GM19240 (cell line): ENCODE data around the gene PIP5K1B.

Source experiments
- DNase-seq: peaks from one replicate; pipeline ENCODE4 v3.0.0; 2011; ENCODE audit warnings: low spot score; ENCODE audit not compliant: insufficient read length

Gene PIP5K1B

DNA sequence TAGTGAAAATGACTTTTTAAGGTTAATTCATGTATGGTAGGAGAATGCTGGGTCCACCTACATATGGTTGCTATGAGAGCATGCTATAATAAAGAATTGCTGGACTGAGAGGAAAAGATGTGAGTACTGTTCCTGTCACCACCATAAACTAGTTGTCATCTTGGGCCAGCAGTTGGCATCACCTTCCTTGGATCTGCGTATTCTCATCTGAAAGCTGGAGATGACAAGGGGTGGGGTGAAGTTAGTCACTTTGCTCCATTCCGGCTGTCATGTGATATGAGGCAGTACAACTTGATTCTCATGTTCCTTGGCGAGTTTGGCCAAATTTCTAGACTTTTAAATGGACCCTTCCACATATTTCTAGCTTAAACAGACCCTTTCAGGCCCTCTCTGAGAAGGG, 33.3 kb downstream of the PIP5K1B start:
- DNase-seq = no peak

DNA sequence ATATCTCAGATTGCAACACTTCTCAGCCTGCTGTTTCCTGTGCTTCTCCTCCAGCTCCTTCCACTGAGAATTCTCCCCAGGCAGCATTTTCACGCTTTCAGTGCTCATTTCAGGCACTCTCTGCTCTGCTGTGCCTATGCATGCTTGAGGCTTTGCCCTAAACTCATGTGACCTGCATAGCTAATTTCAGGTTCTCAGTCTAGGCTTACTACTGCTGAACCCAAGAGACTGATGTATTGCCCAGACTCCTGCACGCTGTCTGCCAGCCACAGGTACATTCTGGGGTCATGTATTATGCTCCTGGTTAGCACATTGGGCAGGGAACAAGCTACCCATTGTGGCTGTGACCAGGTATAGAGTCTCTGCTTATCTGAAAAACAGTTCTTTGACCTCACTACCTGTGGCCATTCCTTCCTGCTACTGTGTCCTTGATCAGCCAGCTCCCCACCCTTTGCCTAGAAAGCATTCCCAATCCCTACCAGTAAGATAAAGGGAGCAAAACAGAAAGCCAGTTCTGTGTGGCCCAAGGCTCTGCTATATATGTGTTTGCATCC, 34.7 kb downstream of the PIP5K1B start:
- DNase-seq = no peak

DNA sequence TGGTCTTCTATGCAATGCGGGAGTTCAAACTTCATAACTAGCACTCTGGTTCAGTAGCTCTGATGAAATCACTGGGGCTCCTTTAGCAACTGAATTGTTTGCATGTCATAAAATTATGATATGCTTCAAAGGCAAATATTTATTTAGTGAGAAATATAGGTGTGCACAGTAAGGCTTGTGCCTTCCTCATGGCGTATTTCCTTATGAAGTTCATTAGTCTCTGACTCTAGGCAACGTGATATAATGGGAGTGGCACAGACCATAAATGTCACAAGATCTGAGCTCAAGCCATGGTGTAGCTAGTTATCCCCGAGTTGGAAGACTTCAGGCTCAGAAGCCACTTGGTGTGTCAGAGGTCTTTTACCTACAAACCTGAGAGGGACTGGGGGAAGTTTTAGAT, 35.5 kb downstream of the PIP5K1B start:
- no peak for DNase-seq

DNA sequence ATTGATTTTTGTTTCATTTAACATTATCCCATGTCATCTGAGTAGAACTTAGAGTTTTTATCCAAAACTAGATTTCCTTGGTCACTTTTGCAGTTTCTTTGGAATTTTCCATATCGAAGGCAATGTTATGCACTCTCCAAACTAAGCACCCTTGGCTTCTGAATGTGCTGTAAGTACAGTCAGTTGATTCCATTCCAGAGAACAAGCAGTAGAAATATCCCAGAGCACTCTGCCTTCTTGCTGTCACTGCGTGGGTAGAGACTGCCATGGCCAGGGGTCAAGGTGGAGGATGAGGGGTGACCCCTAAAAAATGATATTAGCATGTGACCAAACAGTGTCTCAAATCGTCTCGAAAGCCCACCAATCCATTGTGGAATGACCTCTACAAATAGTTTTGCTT, 36.2 kb downstream of the PIP5K1B start:
- no peak for DNase-seq

DNA sequence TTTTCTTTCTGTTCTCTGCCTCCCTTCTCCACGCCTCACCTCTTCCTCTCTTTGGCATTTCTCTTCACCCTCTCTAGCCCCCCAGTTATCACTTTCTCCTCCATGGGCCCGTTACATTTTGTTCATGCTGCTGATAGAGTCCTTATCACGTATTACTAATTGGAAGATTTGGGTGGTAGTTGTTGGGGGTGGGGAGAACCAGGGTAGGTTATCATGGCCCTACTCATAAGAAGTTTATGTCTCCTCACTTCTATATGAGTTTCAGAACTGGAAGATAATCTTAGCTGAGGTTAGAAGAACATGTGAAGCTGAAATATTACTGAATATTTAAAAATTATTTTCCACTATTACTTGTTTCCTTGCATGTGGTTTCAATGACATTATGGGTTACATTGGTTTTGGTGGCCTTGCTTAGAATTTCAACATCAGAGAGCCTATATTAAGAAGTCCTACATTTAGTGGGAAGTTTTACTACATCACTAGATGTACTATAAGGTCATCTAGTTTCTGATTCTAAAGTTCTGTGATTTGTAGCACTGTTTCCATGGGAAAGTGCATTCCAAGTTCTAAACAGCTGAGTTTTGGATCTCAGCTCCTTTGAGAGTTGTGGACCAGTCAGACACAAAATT, 36.8 kb downstream of the PIP5K1B start:
- DNase-seq = no peak

DNA sequence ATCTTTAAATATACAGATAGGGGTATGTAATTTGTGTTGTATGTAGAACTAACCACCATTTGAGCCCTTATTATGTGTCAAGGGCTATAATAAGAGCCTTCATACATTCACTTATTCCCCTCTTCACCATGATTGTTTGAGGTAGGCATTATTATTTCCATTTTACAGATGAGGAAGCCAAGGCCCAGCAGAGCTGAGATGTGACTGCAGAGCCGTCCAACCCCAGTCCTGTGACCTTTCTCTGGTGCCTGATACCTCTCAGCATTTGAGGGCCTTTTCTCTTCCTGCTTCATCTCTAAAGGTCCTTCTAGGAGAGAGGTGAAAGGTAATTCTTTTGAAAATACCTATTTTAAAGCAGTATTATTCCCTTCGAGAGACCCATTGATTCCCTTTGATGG, 37.3 kb downstream of the PIP5K1B start:
- no peak for DNase-seq

DNA sequence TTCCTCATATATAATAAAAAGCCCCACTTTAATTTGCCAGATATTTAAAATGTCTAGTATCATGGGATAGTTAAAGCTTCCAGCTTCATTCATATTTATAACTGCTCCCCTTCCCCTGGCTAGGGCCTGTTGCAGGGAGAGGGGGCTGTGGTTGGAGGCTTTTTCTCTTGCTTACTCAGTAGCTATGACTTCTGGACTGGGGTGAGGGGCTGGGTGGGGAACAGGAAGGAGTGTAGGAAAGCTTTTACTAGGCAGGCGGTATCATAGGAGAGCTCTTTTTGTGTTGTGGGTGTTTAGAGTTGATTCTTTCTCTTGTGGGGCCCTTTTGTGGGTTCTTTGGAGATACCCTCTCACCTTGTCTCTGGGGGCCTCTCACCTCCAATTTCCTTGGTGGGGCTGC, 39.4 kb downstream of the PIP5K1B start:
- no peak for DNase-seq

DNA sequence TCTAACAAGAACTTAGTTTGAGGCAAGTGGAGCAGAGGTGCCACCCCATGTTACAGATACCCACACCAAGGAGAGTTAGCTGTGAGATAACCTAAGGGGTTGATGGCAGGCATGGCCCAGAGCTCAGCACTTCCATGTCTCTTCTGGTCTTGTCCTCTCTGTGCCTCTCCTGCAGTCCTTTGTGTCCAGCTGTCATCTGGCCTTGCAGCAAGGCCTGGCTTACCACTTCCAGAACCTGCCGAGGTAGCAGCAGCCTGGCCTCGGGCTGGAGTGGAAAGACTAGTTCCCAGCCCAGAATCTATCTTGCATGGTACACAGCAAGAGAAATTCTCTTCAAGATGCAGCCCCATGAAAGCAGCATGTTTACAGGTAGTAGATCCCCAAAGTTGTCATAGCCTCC, 41.5 kb downstream of the PIP5K1B start:
- no peak for DNase-seq

DNA sequence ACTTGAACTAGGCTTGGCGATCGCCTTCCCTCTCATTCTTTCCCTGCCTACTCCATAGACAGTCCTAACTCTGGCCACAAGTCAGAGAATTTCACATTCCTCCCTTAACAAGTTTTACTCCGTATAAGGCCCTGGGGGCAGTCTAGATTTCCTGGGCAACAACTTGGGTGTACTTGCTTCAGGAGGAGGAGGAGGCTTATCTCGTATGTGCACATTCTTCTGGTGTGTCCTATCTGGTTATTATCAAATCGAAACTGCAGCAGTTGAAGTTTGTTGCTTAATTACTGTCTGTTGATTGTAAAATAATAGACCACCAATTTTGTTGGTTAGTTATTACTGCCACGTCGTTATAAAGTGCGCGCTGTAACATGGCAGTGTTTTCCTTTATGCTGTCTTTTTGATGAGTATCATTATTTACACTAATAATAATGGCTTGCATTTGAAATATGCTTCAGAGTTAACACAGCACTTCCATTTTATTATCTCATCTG, 42.0 kb downstream of the PIP5K1B start:
- no peak for DNase-seq

DNA sequence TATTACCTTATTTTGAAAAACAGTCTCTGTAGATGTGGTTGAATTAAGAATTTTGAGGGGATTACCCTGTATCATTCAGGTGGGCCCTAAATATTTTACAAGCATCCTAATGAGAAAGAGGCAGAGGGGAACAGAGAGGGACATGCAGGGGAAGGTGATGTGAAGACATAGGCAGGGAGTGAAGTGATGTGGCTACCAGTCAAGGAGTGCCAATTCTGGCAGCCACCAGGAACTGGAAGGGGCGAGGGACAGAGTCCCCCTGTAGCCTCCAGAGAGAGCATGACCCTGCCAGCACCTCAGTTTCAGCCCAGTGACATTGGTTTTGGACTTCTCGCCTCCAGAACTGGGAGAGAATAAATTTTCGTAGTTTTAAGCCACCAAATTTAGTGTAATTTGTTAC, 44.1 kb downstream of the PIP5K1B start:
- no peak for DNase-seq

DNA sequence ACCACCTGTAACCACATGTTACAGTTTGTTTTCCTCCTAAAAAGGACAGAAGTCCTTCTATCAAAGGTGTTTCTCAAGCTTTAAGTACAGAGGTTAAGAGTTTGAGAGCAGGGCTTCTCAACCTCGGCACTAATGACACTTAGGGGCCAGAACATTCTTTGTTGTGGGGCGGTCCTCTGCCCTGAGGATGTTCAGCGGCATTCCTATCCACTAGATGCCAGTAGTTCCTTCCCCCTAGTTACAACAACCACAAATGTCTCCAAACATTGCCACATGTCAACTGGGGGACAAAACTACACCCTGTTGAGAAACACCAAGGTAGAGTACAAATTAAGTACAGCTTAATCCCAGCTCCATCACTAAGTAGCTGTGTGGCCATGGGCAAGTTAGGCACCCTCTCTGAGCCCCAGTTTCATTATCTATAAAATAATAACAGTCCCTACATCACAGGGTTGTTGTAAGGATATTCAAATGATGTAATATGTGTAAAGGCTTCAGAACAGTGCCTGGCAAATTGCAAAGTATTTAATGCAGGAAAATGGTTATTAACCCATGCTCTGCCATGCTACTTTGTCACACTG, 44.6 kb downstream of the PIP5K1B start:
- DNase-seq = no peak

DNA sequence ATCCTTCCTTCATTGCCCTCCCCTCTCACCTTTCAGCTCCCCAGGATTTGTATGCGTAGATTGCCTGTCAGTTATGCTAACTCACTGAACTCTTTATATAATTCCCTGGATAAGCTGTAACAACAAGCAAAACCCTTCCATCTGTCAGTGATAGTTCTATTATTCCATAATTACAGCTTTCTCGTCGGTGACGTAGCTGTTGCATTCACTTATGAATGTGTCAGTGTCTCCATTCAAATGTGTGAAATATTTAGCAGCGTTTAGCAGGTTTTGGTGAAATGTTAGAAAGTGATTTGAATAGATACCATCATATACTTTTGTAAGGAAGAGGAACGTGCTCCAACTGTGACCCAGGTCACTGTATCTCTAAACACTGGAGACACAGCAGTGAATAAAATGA, 45.2 kb downstream of the PIP5K1B start:
- DNase-seq = no peak

DNA sequence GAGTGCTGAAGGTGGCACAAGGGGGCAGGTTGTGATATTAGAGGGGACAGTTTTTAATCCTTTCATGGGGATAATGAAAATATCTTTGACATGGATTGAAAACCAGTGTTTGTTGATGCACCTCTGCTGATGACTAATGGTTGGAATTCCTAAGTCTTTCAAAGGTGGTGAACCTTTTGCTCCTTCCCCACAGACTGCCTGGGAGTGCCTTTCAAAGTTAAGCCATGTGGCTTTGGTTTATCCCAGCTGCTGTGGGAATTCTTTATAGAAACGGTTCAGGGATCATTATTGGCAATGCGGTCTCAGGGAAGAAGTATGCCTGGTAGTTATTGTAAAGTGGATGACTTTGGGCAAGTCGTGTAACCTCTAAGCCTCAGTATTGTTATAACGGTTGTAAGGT, 45.7 kb downstream of the PIP5K1B start:
- no peak for DNase-seq

DNA sequence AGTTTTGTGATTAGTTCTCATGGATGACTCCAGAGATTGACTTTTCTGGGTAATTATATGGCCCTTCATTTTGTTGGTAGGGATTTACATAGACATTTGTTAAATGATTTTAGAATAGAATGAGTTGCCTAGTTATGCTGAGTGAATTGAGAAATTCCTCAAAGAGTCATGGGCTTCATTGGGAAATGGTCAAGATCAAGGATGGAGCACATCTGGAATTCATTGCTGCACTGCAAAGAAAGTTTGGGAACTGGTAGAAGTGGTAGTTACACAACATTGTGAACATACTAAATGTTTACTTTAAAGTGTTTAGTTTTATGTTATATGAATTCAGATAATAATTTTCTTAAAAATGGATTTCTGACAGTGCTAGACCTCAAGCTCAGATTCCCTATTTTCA, 46.5 kb downstream of the PIP5K1B start:
- no peak for DNase-seq

DNA sequence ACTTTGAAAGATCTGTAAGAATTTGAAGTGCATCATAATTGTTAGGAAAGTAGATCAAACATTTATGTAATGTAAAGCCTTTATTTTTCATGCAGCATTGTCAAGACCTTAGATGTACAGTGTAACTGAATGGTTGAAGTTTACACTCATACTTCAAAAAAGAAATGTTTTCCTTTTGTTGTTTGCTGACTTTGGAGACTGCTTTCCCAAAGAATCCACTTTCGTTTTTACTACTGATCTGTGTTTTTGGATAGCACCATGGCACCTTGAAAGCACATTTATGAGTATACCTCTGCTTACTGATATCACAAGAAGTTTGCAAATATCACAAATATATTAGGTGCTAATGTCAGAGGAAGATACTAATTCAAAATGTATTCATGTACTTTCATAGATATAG, 50.0 kb downstream of the PIP5K1B start:
- no peak for DNase-seq

DNA sequence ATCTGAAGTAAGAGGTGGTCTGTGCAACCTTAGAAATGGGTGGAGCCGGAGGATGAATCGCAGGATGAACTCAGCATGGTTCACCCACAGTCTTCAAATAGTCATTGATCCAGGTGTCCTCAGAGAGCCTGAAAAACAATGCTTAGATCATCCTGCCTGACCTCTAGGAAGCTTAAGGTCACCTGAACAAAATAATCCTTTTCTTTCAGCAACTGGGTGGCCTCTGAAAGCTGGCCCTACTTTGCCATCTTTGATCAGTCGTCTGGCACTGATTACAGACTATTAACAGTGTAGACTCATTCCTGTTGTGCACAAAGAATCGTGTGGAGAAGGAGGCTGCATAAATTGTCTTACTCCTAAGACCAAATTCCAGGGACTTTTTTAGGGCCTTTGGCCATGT, 50.7 kb downstream of the PIP5K1B start:
- DNase-seq = no peak

DNA sequence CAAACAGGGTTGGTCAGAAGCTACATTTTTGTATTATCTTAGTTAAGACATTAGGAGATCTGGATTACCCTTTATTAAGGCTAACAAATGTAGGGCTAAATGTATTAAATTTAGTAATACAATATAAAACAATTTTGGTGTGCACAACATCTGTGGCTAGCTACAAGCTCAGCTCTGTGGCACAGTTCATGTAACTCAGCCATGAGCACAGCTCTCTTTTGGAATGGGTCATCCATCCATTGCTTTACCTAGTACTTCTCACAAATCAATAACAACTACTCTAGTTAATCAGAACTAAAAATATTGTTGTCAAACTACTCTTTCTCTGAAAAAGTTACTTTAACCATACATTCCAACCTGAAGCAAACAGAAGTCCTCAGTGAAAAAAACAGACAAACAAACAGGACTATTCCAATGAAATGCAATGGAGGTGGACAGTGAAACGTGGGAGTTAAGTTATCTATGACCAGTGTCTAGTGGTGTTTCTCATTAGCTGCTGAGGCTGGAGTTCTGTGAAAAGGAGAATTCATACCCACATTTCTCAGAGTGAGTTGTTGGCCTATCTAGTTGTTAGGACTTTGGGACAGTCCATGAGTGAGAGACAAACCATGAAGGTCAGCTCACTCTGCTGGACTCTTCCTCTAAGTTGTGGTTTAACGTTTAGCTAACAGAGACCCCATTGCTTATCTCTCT, 55.1 kb downstream of the PIP5K1B start:
- DNase-seq = no peak

DNA sequence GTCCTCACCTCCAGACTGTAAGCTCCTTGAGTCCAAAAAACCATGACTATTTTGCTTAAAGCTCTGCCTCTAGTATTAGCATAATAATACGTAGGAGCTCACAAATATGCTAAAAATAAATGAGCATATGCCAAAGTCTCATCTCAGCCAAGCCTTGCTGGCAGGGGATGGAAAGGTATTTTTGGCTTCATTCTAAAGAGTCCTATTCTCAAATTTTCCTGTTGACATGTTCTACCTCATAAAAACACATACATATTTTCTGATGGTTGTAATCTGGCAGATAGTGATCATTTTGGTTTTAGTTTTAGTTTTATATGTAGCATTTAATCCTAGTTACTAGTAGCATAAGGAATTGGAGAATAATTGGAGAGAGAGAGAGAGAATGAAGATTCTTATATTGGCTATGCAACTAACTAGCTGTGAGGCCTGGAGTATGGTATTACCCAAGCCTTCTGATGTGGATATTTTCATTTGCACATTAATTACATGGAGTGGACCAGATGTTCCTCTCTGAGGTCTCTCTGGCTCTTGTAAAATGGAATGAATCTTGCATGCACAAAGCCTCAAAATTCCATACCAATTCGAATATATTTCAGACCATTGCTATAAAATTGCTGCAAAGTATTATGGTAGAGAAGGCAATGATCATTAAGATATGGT, 55.8 kb downstream of the PIP5K1B start:
- DNase-seq = no peak

DNA sequence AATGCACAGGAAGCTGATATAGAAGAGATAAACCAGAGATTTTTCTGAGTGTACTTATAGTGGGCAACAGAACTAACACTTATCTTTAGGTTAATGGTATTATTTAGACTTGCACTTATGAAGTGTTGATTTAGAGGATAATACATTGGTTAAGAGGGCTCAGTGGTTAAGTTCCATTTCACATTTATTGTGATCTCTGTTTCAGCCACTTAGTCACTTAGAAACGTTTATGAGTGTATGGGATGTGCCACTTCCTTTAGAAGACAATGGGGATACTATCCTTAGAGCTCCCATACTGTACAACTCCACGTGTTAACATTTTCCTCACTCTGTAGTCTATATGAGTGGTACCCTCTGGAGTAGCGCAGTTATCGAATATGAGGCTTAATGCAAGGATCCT, 57.5 kb downstream of the PIP5K1B start:
- no peak for DNase-seq

DNA sequence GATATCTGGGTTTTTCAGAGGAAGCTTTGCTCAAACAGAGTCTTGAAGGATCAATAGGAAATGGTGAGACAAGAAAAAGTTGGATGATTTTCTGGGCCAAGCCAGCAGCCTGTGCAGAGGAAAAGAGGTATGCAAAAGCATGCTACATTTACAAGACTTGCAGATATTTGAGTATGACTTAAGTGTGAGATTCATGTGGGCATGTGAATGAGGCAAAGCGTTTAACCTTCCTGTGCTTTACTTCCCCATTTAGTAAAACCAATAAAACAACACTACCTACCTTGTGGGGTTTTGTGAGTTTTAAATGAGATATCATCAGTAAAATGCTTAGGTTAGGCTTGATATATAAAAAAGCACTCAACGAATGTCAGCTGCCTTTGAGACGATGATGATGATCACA, 58.1 kb downstream of the PIP5K1B start:
- DNase-seq = no peak

DNA sequence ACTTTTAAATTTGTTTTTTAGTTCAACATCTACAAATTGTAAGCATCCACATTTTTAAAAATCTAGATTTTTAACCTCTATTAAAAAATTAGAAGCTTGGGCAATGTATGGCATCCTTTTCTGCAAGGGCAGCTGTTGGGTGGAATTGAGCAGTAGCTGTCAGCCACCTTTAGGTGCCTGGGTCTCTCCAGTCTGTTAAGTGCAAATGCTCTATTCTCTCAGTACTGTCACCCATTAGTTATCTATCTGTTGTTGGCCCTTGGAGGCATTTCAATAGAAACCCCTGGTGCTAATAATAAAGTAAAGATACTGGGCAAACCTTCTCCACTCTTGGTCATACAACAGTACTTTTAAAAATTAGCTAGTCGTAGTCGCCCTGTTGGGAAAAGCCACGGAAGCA, 63.6 kb downstream of the PIP5K1B start:
- no peak for DNase-seq

DNA sequence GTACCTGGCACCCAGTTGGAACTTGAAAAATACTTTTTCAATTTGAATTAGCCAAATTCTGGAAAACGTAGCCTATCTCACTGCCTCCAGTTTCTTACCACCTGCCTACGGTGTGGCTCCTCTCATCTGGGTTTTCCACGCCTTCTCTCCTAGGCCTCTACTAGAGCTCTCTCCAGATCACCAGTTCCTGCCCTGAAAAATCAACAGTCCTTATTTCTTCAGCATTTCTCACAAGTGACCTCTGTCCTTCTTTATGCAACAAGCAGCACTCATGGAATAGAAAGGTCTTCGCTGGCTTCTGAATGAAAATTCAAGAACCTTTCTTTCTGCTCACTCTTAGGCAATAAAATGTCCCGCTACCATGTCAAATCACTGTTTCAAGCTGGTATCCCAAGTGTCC, 64.8 kb downstream of the PIP5K1B start:
- no peak for DNase-seq
